H9 (cell line): ENCODE measurements around the gene NAGPA. TPM values are rescaled to one million over a fixed set of nuclear protein-coding genes. Genes with fewer than 3 reads are reported as not detected.

Source experiments
- DNase-seq: peaks from one replicate; pipeline ENCODE4 v3.0.0-alpha.2; 2017
- H2AFZ ChIP-seq: one replicate; pipeline ENCODE4 v1.6.1; 2013; ENCODE audit warnings: mild to moderate bottlenecking, low read length, control low read depth, moderate library complexity
- H2AK5ac ChIP-seq: 2 replicates; pipeline ENCODE4 v1.6.1; 2013; ENCODE audit warnings: low read length, control low read depth, mixed read lengths; ENCODE audit not compliant: insufficient read length
- H2BK120ac ChIP-seq: one replicate; pipeline ENCODE4 v1.6.1; 2013; ENCODE audit warnings: low read depth, mild to moderate bottlenecking, low read length, control low read depth, inconsistent platforms; ENCODE audit not compliant: poor library complexity, severe bottlenecking
- H2BK12ac ChIP-seq: 2 replicates; pipeline ENCODE4 v1.6.1; 2013; ENCODE audit warnings: low read length, control low read depth, mixed read lengths, low read depth; ENCODE audit not compliant: insufficient read length
- H2BK15ac ChIP-seq: 2 replicates; pipeline ENCODE4 v1.6.1; 2013; ENCODE audit warnings: low read depth, low read length, control low read depth
- H2BK20ac ChIP-seq: one replicate; pipeline ENCODE4 v1.6.1; 2013; ENCODE audit warnings: low read depth, mild to moderate bottlenecking, low read length, control low read depth, inconsistent platforms; ENCODE audit not compliant: poor library complexity, severe bottlenecking
- H2BK5ac ChIP-seq: 2 replicates; pipeline ENCODE4 v1.6.1; 2013; ENCODE audit warnings: low read length, control low read depth, mixed read lengths; ENCODE audit not compliant: insufficient read length
- H3K14ac ChIP-seq: 2 replicates; pipeline ENCODE4 v1.6.1; 2013; ENCODE audit warnings: low read length, control low read depth; ENCODE audit not compliant: insufficient read depth
- H3K18ac ChIP-seq: 2 replicates; pipeline ENCODE4 v1.6.1; 2013; ENCODE audit warnings: low read depth, mild to moderate bottlenecking, mixed read lengths, low read length, control low read depth; ENCODE audit not compliant: insufficient read length
- H3K23ac ChIP-seq: 2 replicates; pipeline ENCODE4 v1.6.1; 2013; ENCODE audit warnings: low read length, control low read depth, mixed read lengths, low read depth; ENCODE audit not compliant: insufficient read length
- H3K23me2 ChIP-seq: 2 replicates; pipeline ENCODE4 v1.6.1; 2013; ENCODE audit warnings: low read depth, mild to moderate bottlenecking, mixed read lengths, low read length, control low read depth; ENCODE audit not compliant: insufficient read length, poor library complexity, severe bottlenecking
- H3K27ac ChIP-seq: 2 replicates; pipeline ENCODE4 v1.5.1; 2013; ENCODE audit warnings: low read length, control low read depth, mixed read lengths, low read depth; ENCODE audit not compliant: insufficient read length
- H3K27me3 ChIP-seq: 2 replicates; pipeline ENCODE4 v1.6.1; 2013; ENCODE audit warnings: low read length, control low read depth, inconsistent platforms; ENCODE audit not compliant: insufficient read depth
- H3K4ac ChIP-seq: 2 replicates; pipeline ENCODE4 v1.6.1; 2013; ENCODE audit warnings: low read depth, mild to moderate bottlenecking, control low read depth, inconsistent platforms, low read length, moderate library complexity
- H3K4me1 ChIP-seq: 2 replicates; pipeline ENCODE4 v1.6.1; 2013; ENCODE audit warnings: low read length, control low read depth, inconsistent platforms; ENCODE audit not compliant: insufficient read depth
- H3K4me2 ChIP-seq: 2 replicates; pipeline ENCODE4 v1.6.1; 2013; ENCODE audit warnings: low read length, control low read depth, mixed read lengths; ENCODE audit not compliant: insufficient read length, insufficient read depth
- H3K56ac ChIP-seq: 2 replicates; pipeline ENCODE4 v1.6.1; 2013; ENCODE audit warnings: low read depth, mild to moderate bottlenecking, mixed read lengths, low read length, control low read depth; ENCODE audit not compliant: insufficient read length
- H3K79me1 ChIP-seq: 2 replicates; pipeline ENCODE4 v1.6.1; 2013; ENCODE audit warnings: low read depth, mild to moderate bottlenecking, moderate library complexity, low read length, control low read depth, inconsistent platforms; ENCODE audit not compliant: insufficient read depth, poor library complexity, severe bottlenecking
- H3K79me2 ChIP-seq: 2 replicates; pipeline ENCODE4 v1.6.1; 2013; ENCODE audit warnings: low read length, control low read depth, inconsistent platforms; ENCODE audit not compliant: insufficient read depth
- H3K9ac ChIP-seq: 2 replicates; pipeline ENCODE4 v1.6.1; 2013; ENCODE audit warnings: low read length, control low read depth, mixed read lengths; ENCODE audit not compliant: insufficient read length; ENCODE audit errors: extremely low read depth
- H3K9me3 ChIP-seq: one replicate; pipeline ENCODE4 v1.6.1; 2013; ENCODE audit warnings: low read depth, low read length, inconsistent platforms; ENCODE audit not compliant: control insufficient read depth
- H3T11ph ChIP-seq: one replicate; pipeline ENCODE4 v1.6.1; 2013; ENCODE audit warnings: mild to moderate bottlenecking, low read length, control low read depth, inconsistent platforms
- H4K20me1 ChIP-seq: one replicate; pipeline ENCODE4 v1.6.1; 2013; ENCODE audit not compliant: control insufficient read depth, insufficient read length, insufficient read depth
- H4K5ac ChIP-seq: 2 replicates; pipeline ENCODE4 v1.6.1; 2013; ENCODE audit warnings: low read depth, mild to moderate bottlenecking, mixed read lengths, low read length, control low read depth; ENCODE audit not compliant: insufficient read length
- H4K8ac ChIP-seq: replicated peaks from 2 replicates; pipeline ENCODE4 v1.6.1; 2013; ENCODE audit warnings: low read length, control low read depth, mixed read lengths, low read depth; ENCODE audit not compliant: insufficient read length
- H4K91ac ChIP-seq: 2 replicates; pipeline ENCODE4 v1.6.1; 2013; ENCODE audit warnings: low read depth, mild to moderate bottlenecking, moderate library complexity, mixed read lengths, low read length, control low read depth; ENCODE audit not compliant: insufficient read length
- H3K27ac Mint-ChIP-seq, 3 experiments: 2 replicates in 2 of 3; 3 replicates in 1 of 3; pipeline ENCODE4 v1.8.0; 2020 to 2021; ENCODE audit warnings: mixed read lengths in 3 of 3, mild to moderate bottlenecking in 1 of 3, moderate library complexity in 1 of 3
- H3K27me3 Mint-ChIP-seq: 2 replicates; pipeline ENCODE4 v1.8.0; 2021; ENCODE audit warnings: low read depth, mild to moderate bottlenecking, moderate library complexity, mixed read lengths
- H3K36me3 Mint-ChIP-seq, 3 experiments: 2 replicates in 2 of 3; 3 replicates in 1 of 3; pipeline ENCODE4 v1.8.0; 2020 to 2021; ENCODE audit warnings: low read depth in 3 of 3, mixed read lengths in 3 of 3; ENCODE audit not compliant: insufficient read depth in 1 of 3
- H3K4me1 Mint-ChIP-seq, 2 experiments: 2 replicates each; pipeline ENCODE4 v1.8.0; 2020; ENCODE audit warnings: mixed read lengths in 2 of 2
- H3K4me3 Mint-ChIP-seq, 2 experiments: 2 replicates in 1 of 2; 3 replicates in 1 of 2; pipeline ENCODE4 v1.8.0; 2020 to 2021; ENCODE audit warnings: mild to moderate bottlenecking in 2 of 2, mixed read lengths in 2 of 2, moderate library complexity in 1 of 2
- H3K9me3 Mint-ChIP-seq, 2 experiments: 2 replicates in 1 of 2; 3 replicates in 1 of 2; pipeline ENCODE4 v1.8.0; 2020; ENCODE audit warnings: mild to moderate bottlenecking in 2 of 2, mixed read lengths in 2 of 2, moderate library complexity in 1 of 2
- CTCF ChIP-seq: fragments of 200-600 bp; sonication (generic); conservative IDR thresholded peaks from 3 replicates; pipeline ENCODE4 v1.8.0; 2021; ENCODE audit warnings: antibody characterized with exemption, mild to moderate bottlenecking
- WGBS: extraction: QIAGEN DNeasy Blood & Tissue Kit; methylation state at CpG from one replicate; pipeline ENCODE4 v1.1.7; 2013; ENCODE audit warnings: missing lambda C conversion rate, low lambda C conversion rate, mixed read lengths; ENCODE audit not compliant: insufficient read length; ENCODE audit errors: extremely low coverage; 5-methylcytosine and 5-hydroxymethylcytosine counted together
- total RNA-seq: library from RNA; stranded (reverse); gene quantifications from 2 replicates; pipeline ENCODE4 v1.2.1, GENCODE V29; 2021

Gene NAGPA
- total RNA-seq, 1 experiment from 2014 or later = 12.1 TPM

DNA sequence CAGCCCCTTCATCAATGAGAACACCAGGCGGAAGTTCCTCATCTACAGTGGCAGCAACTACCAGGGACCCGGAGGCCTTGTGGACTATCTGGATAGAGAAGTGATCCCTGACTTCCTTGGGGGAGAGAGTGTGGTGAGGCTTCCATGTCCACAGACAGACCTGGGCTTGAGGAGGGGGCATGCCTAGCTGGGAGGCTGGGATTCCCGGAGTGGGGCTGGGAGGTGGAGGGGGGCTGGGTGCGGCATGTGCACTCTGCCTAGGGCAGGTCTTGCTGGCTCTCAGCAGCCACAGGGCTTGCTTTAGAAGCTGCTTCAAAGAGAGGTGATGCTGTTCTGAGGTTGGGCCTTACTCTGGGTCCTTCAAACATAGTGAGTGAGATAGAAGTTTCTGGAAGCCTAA, 27.8 kb downstream of the NAGPA start:
- no peak overlapping the region for H2BK20ac ChIP-seq
- no peaks in the 10 kb centered on the region for H3K23me2 ChIP-seq
- H3K56ac ChIP-seq = no peak overlapping the region
- H3K9ac ChIP-seq = no peak overlapping the region
- no peak overlapping the region for H2AK5ac ChIP-seq
- H3K4me1 Mint-ChIP-seq = peaks cover 6 to 7% of the 10 kb centered on the region in 2 experiments
- no peaks in the 10 kb centered on the region for H3K27me3 ChIP-seq
- H3K27me3 Mint-ChIP-seq = peaks cover 3% of the 10 kb centered on the region; the same call in 1 of the 2 replicates
- H3K4ac ChIP-seq = no peak overlapping the region
- no CpG with 5 or more reads among the region's 4 CpGs for WGBS
- H3K4me1 ChIP-seq = no peaks in the 10 kb centered on the region
- peaks cover 2 to 4% of the 10 kb centered on the region in 2 experiments; a peak in 3 of 5 replicates for H3K9me3 Mint-ChIP-seq
- no peak overlapping the region for H3K14ac ChIP-seq
- H3K4me3 Mint-ChIP-seq = no peak overlapping the region
- H3K27ac Mint-ChIP-seq = peak overlapping the region in 2 of 3 experiments; percentile 32 to 65; a peak in 1 of 7 replicates
- no peaks in the 10 kb centered on the region for H3K79me2 ChIP-seq
- no peak overlapping the region for H2BK120ac ChIP-seq
- no peak overlapping the region for H2BK12ac ChIP-seq
- no peak overlapping the region for H4K91ac ChIP-seq
- H3K18ac ChIP-seq = no peak overlapping the region
- no peak overlapping the region for H4K8ac ChIP-seq
- H2AFZ ChIP-seq = no peak overlapping the region
- H3K27ac ChIP-seq = no peak overlapping the region
- no peak overlapping the region for H2BK15ac ChIP-seq
- no peak overlapping the region for H3K23ac ChIP-seq
- no peak overlapping the region for H4K5ac ChIP-seq
- no peaks in the 10 kb centered on the region for H4K20me1 ChIP-seq
- H3K9me3 ChIP-seq = no peaks in the 10 kb centered on the region
- peaks cover 0 to 4% (median 2%) of the 10 kb centered on the region in 3 experiments; a peak in 3 of 7 replicates for H3K36me3 Mint-ChIP-seq
- no peaks in the 10 kb centered on the region for H3K79me1 ChIP-seq
- no peak overlapping the region for H3K4me2 ChIP-seq
- no peak for DNase-seq
- no peak overlapping the region for H3T11ph ChIP-seq
- H2BK5ac ChIP-seq = no peak overlapping the region
- no peak for TF ChIP-seq CTCF
